Caco-2 (cell line): ENCODE data around the gene CCL2. TPM values are rescaled to one million over a fixed set of nuclear protein-coding genes. Genes with fewer than 3 reads are reported as not detected.

Experiments used
- BruUV-seq: library from RNA; stranded (reverse); fragments of 400-500 nt; replicated peaks from 2 replicates; lab custom pipeline; 2021; lab: Mats Ljungman, UMichigan
- CTCF ChIA-PET: fragments of 300-600 bp; sonication (Branson Sonifier 250); formaldehyde crosslinking; loops from one replicate; lab custom pipeline; 2022; ENCODE audit warnings: antibody characterized with exemption; lab: Charles Lee
- POLR2A ChIA-PET: fragments of 300-600 bp; sonication (Branson Sonifier 250); formaldehyde crosslinking; loops from one replicate; lab custom pipeline; 2022; ENCODE audit warnings: antibody characterized with exemption; lab: Charles Lee
- DNase-seq, 2 experiments: peaks; one replicate each; pipeline versions ENCODE4 v3.0.0 to v3.0.0-alpha.2; 2020 to 2022
- H3K27me3 ChIP-seq: replicated peaks from 2 replicates; pipeline ENCODE4 v1.6.0; 2011; ENCODE audit warnings: low read length; ENCODE audit not compliant: control insufficient read depth, insufficient read depth
- H3K36me3 ChIP-seq: 2 replicates; pipeline ENCODE4 v1.5.1; 2011; ENCODE audit warnings: low read length; ENCODE audit not compliant: control insufficient read depth, insufficient read depth
- H3K4me1 ChIP-seq: fragments of 250-450 bp; sonication (Bioruptor Pico); 2 replicates; pipeline ENCODE4 v1.5.1; 2020; ENCODE audit warnings: mild to moderate bottlenecking
- H3K4me3 ChIP-seq: 2 replicates; pipeline ENCODE4 v1.5.1; 2011; ENCODE audit warnings: low read depth, mild to moderate bottlenecking, control low read depth, low read length
- H3K9me3 ChIP-seq: fragments of 250-450 bp; sonication (Bioruptor Pico); 2 replicates; pipeline ENCODE4 v1.5.1; 2020; ENCODE audit warnings: mild to moderate bottlenecking, moderate library complexity
- H3K27ac Mint-ChIP-seq: one replicate; pipeline ENCODE4 v1.8.0; 2022; ENCODE audit warnings: mixed read lengths; ENCODE audit not compliant: unreplicated experiment
- H3K27me3 Mint-ChIP-seq: one replicate; pipeline ENCODE4 v1.8.0; 2022; ENCODE audit warnings: mixed read lengths; ENCODE audit not compliant: insufficient read depth, unreplicated experiment
- H3K36me3 Mint-ChIP-seq: one replicate; pipeline ENCODE4 v1.8.0; 2022; ENCODE audit warnings: mild to moderate bottlenecking, mixed read lengths; ENCODE audit not compliant: insufficient read depth, unreplicated experiment
- H3K4me1 Mint-ChIP-seq: one replicate; pipeline ENCODE4 v1.8.0; 2022; ENCODE audit warnings: low read depth, mixed read lengths; ENCODE audit not compliant: unreplicated experiment
- H3K4me3 Mint-ChIP-seq: one replicate; pipeline ENCODE4 v1.8.0; 2022; ENCODE audit warnings: mild to moderate bottlenecking, moderate library complexity, mixed read lengths; ENCODE audit not compliant: unreplicated experiment
- H3K9me3 Mint-ChIP-seq: one replicate; pipeline ENCODE4 v1.8.0; 2022; ENCODE audit warnings: mixed read lengths; ENCODE audit not compliant: unreplicated experiment
- CTCF ChIP-seq, 2 experiments: fragments of 200-600 bp in 1 of 2; IDR thresholded peaks; 1 replicate in 1 of 2; 2 replicates in 1 of 2; pipeline versions ENCODE4 v1.5.1 to v1.8.0; 2011 to 2022; ENCODE audit warnings: antibody characterized with exemption in 1 of 2, control low read depth in 1 of 2, inconsistent platforms in 1 of 2, low read depth in 1 of 2, low read length in 1 of 2, mild to moderate bottlenecking in 1 of 2, moderate library complexity in 1 of 2; ENCODE audit not compliant: insufficient read depth in 1 of 2, severe bottlenecking in 1 of 2, unreplicated experiment in 1 of 2
- intact Hi-C: fragments of 100-400 bp; cut with micrococcal nuclease; formaldehyde crosslinking; loops from one replicate; pipeline ENCODE4 v1.10.0; 2022; ENCODE audit not compliant: unreplicated experiment
- total RNA-seq: library from RNA; stranded (reverse); gene quantifications from 2 replicates; pipeline ENCODE4 v1.2.3, GENCODE V29; 2022

The CCL2 gene
- total RNA-seq, 1 experiment from 2014 or later, result not detected

- Histone ChIP-seq H3K27me3 (no peaks in the 10 kb centered on the region), H3K4me1 (no peaks in the 10 kb centered on the region), H3K36me3 (no peaks in the 10 kb centered on the region), H3K9me3 (no peaks in the 10 kb centered on the region), H3K4me3 (no peak overlapping the region)
- Mint-ChIP-seq H3K27me3 (no peaks in the 10 kb centered on the region), H3K36me3 (no peaks in the 10 kb centered on the region), H3K4me3 (no peak overlapping the region), H3K27ac (no peak overlapping the region), H3K4me1 (no peaks in the 10 kb centered on the region), H3K9me3 (no peaks in the 10 kb centered on the region)
- intact Hi-C loops, result no loop called here
- DNase-seq, result no peak
- no peak for TF ChIP-seq CTCF (IDR thresholded peaks at IDR 0.05; ENCODE audit: insufficient read depth in 1 of 2, low read depth in 1 of 2, low read length in 1 of 2, severe bottlenecking in 1 of 2, unreplicated experiment in 1 of 2)
- ChIA-PET POLR2A (no interaction called here), CTCF (no interaction called here)
- BruUV-seq, result no TSS peak
Measured at GRCh38 chr17:34290586-34290985, 35.5 kb downstream of the CCL2 start.

- Mint-ChIP-seq H3K27me3 (no peaks in the 10 kb centered on the region), H3K36me3 (no peaks in the 10 kb centered on the region), H3K27ac (no peak overlapping the region), H3K9me3 (no peaks in the 10 kb centered on the region), H3K4me1 (no peaks in the 10 kb centered on the region), H3K4me3 (no peak overlapping the region)
- BruUV-seq, result no TSS peak
- H3K27me3 ChIP-seq, result no peaks in the 10 kb centered on the region
- no peak for DNase-seq
- POLR2A ChIA-PET, result no interaction called here
- CTCF ChIA-PET, result no interaction called here
- intact Hi-C loops, result no loop called here
- no peaks in the 10 kb centered on the region for H3K9me3 ChIP-seq
- no peak overlapping the region for H3K4me3 ChIP-seq
- H3K4me1 ChIP-seq, result no peaks in the 10 kb centered on the region
- TF ChIP-seq CTCF (IDR thresholded peaks at IDR 0.05; ENCODE audit: insufficient read depth in 1 of 2, low read depth in 1 of 2, low read length in 1 of 2, severe bottlenecking in 1 of 2, unreplicated experiment in 1 of 2), result no peak
- no peaks in the 10 kb centered on the region for H3K36me3 ChIP-seq
Measured at GRCh38 chr17:34291721-34292348, 36.8 kb downstream of the CCL2 start.

DNA sequence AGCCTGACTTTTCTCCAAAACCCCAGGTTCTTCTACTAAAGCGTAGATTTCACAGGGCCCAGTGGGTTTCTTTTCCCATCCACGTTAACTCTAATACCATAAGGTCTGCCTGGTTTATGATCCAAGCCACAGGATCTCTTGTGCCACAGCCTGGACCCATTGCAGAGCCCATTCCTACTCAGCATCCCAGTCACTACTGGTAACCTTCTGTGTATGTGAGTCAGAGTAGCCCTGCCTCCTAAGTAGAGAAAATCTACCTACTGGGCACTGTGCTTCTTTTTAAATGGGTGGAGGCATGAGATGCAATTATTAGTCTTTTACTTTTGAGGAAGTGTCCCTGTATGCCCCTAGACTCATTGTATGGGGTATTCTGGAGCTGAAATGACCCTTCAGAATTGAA, 43.9 kb downstream of the CCL2 start:
- TF ChIP-seq CTCF (IDR thresholded peaks at IDR 0.05; ENCODE audit: insufficient read depth in 1 of 2, low read depth in 1 of 2, low read length in 1 of 2, severe bottlenecking in 1 of 2, unreplicated experiment in 1 of 2), result no peak
- Mint-ChIP-seq H3K9me3 (no peaks in the 10 kb centered on the region), H3K27ac (no peak overlapping the region), H3K36me3 (no peaks in the 10 kb centered on the region), H3K27me3 (no peaks in the 10 kb centered on the region), H3K4me3 (no peak overlapping the region), H3K4me1 (no peaks in the 10 kb centered on the region)
- Histone ChIP-seq H3K4me3 (no peak overlapping the region), H3K4me1 (no peaks in the 10 kb centered on the region), H3K36me3 (no peaks in the 10 kb centered on the region), H3K9me3 (no peaks in the 10 kb centered on the region), H3K27me3 (no peaks in the 10 kb centered on the region)
- no TSS peak for BruUV-seq
- ChIA-PET POLR2A (no interaction called here), CTCF (interaction anchor here (0.6 kb wide), 1 partner anchor 59 kb away, joined by 4 read pairs; no protein-coding TSS in a partner anchor)
- DNase-seq, result no peak
- intact Hi-C loops, result no loop called here
